SKM-1 (cell line): ENCODE measurements around the gene ACCS.

ENCODE experiments used
- DNase-seq: peaks from one replicate; lab custom pipeline; 2025; ENCODE audit not compliant: unreplicated experiment; lab: John Stamatoyannopoulos, UW

The ACCS gene, protein sequence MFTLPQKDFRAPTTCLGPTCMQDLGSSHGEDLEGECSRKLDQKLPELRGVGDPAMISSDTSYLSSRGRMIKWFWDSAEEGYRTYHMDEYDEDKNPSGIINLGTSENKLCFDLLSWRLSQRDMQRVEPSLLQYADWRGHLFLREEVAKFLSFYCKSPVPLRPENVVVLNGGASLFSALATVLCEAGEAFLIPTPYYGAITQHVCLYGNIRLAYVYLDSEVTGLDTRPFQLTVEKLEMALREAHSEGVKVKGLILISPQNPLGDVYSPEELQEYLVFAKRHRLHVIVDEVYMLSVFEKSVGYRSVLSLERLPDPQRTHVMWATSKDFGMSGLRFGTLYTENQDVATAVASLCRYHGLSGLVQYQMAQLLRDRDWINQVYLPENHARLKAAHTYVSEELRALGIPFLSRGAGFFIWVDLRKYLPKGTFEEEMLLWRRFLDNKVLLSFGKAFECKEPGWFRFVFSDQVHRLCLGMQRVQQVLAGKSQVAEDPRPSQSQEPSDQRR

DNA sequence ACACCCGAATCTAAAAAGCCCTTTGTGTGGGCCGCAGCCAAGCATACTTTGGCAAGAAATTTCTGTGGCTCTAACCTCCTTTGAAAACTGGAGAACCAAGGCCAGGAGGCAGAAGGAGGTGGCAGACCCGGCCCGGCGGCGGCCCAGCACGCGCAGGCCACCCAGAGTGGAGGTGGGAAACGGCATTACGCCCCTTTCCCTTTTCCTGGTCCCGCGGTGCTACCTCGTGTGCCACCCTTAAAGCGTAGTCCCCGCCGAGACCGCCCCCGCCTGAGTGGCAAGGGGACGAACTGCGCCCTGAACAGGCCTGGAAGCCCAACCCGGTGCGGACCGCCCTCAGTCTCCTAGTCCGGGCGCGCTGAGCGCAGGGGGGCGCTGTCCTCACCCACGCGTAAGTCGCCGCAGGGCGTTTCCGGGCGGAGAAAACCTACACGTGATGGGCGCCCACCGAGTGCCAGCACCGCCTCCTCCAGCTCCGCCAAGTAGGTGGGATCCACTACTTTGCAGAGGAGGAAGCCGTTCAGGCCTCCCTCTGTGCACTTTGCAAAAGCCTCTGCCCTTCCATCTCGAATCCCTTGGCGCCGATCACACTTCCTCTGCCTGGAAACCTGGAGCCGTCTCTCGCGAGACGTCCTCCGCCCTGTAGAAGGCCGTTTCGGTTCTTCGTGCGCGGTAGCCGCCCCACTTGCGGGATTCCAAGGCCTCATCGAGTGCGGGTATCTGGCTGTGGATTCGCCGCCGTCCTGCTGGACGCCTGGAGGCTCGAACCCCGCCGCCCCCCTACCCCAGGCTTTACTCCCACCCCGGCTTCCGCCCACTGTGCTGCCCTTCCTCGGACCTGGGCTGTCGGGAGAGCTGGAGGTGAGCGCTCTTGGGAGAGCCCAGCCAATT, at the start of gene ACCS:
Gene ACCS, plus strand, starts transcription at position 430 of the 891 bp plus-strand sequence. CDS start 1,358 bp downstream, outside the sequence.
- DNase-seq, result peak; percentile 96

GRCh38 chr11:44016546-44017442, 49.3 kb upstream of the ACCS start:
- DNase-seq, result no peak

- DNase-seq, result no peak
Observed at GRCh38 chr11:44017443-44018126, 48.5 kb upstream of the ACCS start.

DNA sequence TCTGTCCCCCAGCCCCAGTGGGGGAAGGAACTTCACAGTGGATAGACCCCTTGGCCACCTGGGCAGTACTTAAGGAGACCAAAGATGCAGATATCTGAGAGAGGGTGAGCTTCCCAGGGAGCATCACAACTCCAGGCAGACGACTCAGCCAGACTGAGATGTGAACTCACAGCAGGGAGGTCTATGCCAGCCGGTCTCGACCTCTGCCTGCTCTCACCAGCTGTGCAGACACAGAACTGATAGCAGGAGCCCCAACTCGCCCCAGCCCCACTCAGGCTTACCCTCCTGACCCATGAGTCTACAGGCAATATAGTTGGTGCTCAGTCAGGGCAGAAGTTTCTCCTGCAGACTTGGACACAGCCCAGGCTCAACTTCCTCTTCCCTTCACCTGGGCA, 47.9 kb upstream of the ACCS start:
- DNase-seq, result no peak

- DNase-seq, result no peak
Observed at GRCh38 chr11:44018829-44019228, 47.2 kb upstream of the ACCS start.

GRCh38 chr11:44024977-44025376, 41.1 kb upstream of the ACCS start:
- no peak for DNase-seq

GRCh38 chr11:44025727-44026126, 40.3 kb upstream of the ACCS start:
- DNase-seq, result no peak

DNA sequence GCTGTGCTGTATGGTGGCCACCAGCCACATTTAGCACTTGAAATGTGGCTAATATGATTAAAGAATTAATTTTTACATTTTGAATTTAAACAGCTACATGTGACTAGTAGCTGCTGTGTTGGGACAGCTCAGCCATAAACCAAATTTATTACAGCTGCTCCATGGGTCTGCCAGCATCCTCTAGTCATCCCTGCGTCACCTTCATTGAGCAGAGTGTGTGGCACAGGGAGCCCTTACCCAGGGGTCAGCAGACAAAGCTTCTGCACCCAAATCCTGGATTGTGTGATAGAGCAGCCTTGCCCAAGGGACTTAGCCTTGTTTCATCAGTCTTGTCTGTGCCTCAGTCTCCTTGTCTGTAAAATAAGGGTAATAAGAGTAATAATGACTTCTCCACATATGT, 37.7 kb upstream of the ACCS start:
- no peak for DNase-seq

- DNase-seq, result no peak
Observed at GRCh38 chr11:44028816-44029506, 37.1 kb upstream of the ACCS start.

- DNase-seq, result no peak
Observed at GRCh38 chr11:44029507-44029845, 36.6 kb upstream of the ACCS start.

GRCh38 chr11:44029977-44030911, 35.8 kb upstream of the ACCS start:
- no peak for DNase-seq

- no peak for DNase-seq
Observed at GRCh38 chr11:44030996-44031395, 35.1 kb upstream of the ACCS start.

GRCh38 chr11:44031549-44031948, 34.5 kb upstream of the ACCS start:
- no peak for DNase-seq

DNA sequence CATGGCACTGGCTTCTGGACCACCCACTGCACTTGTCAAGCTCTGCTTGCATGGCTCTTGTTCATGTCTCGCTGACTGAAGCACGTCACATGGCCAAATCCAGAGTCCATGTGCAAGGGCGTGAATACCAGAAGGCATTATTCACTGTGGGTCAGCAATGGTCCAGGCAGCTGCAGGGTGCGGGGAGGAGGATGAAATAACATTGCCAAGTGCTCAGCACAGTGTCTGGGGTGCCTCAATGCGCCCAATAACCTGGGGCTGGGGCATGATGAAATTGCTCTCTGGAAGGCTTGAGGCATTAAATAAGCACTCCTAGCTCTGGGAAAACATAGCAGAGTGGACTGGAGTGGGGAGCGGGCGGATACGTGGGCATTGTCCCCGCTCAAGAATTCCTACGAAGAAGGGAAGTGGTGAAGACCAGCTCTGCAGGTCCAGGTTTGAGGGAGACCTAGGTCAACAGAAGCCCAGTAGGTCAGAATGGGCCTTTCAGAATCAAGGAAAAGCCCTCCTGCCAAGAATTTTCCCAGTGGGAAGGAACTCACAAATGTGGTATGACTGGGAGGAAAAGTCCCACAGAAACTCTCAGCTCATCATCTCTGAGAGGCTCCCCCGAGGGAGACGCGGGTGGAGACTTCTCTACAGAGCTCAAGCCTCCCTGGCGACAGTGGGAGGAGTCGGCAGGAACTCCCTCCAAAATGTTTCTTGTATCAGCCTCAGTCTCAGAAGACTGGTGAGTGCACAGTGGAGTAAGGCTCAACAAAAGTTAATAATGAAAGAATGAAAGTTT, 33.6 kb upstream of the ACCS start:
- DNase-seq, result no peak

DNA sequence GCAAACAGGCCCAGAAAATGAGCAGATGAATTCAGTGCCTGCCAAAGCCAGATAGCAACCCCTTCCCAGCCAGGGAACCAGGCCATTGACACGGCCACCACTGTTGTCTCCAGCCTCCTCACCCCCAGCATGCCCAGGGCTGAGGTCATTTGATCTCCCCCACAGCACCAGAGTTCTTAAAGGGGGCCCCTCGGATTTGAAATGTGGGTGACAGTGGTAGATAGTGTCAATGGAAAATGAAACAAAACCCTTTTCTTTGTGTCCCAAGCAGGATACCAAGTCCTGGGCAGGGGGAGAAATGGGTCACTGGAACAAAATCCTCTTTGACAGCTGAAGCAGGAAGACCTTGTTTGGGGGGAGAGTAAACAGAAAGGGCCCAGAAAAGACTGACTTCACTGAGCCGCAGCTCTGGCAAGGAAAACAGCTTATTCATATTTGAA, 32.6 kb upstream of the ACCS start:
- no peak for DNase-seq

GRCh38 chr11:44033856-44034255, 32.2 kb upstream of the ACCS start:
- DNase-seq, result no peak

- DNase-seq, result no peak
Observed at GRCh38 chr11:44034639-44035038, 31.4 kb upstream of the ACCS start.
